ENCODE measurements around the gene AGMO.

Gene AGMO

DNA sequence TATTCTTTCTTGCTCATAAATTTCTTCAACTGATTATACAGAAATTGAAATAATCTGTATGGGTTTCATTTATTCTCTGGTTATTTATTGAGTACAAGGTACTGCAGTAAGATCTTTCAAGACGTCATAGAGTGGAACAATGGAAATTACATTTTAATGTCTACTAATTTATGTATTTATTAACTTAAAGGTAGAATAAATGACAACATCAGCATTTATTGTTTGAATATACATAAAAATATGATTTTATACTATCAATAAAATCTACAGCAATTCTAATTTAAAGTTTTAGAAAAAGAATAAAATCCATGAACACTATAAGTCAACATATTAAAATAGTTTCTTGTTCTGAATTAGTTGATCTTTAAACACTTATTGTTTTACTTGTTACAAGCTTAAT lies 158.5 kb downstream of the AGMO start:
- Histone ChIP-seq H3K4me3 (ENCODE audit: low read length) (no peak overlapping the region), H3K27ac (ENCODE audit: low read length) (no peak overlapping the region), H3K9me3 (ENCODE audit: control insufficient read depth, insufficient read depth, low read length) (no peaks in the 10 kb centered on the region), H3K27me3 (ENCODE audit: control insufficient read depth, insufficient read depth, low read length) (no peaks in the 10 kb centered on the region), H3K4me1 (ENCODE audit: control insufficient read depth, insufficient read depth, low read length) (no peaks in the 10 kb centered on the region), H3K36me3 (ENCODE audit: control insufficient read depth, insufficient read depth, low read length) (no peaks in the 10 kb centered on the region)
- DNase-seq (ENCODE audit: low read depth, low spot score): no peak
- WGBS (ENCODE audit: insufficient coverage, insufficient read length): no CpG with 5 or more reads among the region's 1 CpG

DNA sequence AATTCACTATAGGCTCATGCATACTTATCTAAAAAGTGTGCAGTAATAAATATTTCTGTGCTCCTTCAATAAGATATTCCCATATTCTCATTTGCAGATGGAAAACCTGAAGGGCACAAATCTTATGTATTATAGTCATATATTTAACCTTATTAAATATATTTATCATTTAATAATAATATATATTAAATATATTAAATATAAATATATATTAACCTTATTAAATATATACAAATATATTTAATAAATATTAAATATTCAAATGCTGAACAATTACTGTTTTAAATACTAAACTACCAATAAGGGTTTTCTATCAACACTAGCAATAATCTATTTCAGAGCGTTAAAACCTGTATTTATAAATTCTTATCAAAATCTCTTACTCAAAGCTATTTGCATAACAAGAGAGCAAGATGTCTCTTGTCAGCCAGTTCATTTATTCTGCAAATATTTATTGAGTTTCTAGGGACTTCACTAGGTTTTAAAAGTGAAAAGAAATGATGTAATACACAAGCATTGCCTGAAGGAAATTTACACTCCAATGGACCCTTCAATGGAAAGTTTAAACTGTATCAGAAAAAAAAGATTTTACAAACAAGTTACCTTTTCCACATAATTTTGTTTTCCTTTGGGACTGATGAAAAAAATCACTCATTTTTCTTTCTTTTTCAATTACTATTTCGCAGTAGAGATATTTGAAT lies 159.2 kb downstream of the AGMO start:
- no peak for DNase-seq (ENCODE audit: low read depth, low spot score)
- Histone ChIP-seq H3K4me3 (ENCODE audit: low read length) (no peak overlapping the region), H3K36me3 (ENCODE audit: control insufficient read depth, insufficient read depth, low read length) (no peaks in the 10 kb centered on the region), H3K27ac (ENCODE audit: low read length) (no peak overlapping the region), H3K4me1 (ENCODE audit: control insufficient read depth, insufficient read depth, low read length) (no peaks in the 10 kb centered on the region), H3K27me3 (ENCODE audit: control insufficient read depth, insufficient read depth, low read length) (no peaks in the 10 kb centered on the region), H3K9me3 (ENCODE audit: control insufficient read depth, insufficient read depth, low read length) (no peaks in the 10 kb centered on the region)
- no CpG with 5 or more reads among the region's 2 CpGs for WGBS (ENCODE audit: insufficient coverage, insufficient read length)

DNA sequence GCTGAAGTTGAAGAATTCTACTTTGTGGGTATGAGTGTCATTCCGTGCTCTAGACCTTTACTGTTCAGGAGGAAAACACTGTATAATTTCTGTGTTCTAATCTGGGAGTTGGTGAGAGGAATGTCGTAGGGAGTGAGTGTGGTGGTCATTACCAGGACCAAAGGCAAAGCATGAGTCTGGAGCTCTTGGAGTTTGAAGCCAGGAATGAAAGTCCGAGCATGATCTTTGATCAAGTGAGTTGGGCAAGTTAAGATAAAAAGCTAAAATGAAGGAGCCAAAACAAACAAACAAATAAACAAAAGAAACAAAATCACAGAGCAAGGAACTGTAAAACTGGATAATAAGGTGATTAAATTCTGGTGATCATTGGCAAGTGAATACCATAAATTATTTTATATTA lies 161.4 kb downstream of the AGMO start:
- Histone ChIP-seq H3K36me3 (ENCODE audit: control insufficient read depth, insufficient read depth, low read length) (no peaks in the 10 kb centered on the region), H3K9me3 (ENCODE audit: control insufficient read depth, insufficient read depth, low read length) (no peaks in the 10 kb centered on the region), H3K27ac (ENCODE audit: low read length) (no peak overlapping the region), H3K27me3 (ENCODE audit: control insufficient read depth, insufficient read depth, low read length) (no peaks in the 10 kb centered on the region), H3K4me1 (ENCODE audit: control insufficient read depth, insufficient read depth, low read length) (no peaks in the 10 kb centered on the region), H3K4me3 (ENCODE audit: low read length) (no peak overlapping the region)
- no peak for DNase-seq (ENCODE audit: low read depth, low spot score)
- no CpG with 5 or more reads among the region's 3 CpGs for WGBS (ENCODE audit: insufficient coverage, insufficient read length)

DNA sequence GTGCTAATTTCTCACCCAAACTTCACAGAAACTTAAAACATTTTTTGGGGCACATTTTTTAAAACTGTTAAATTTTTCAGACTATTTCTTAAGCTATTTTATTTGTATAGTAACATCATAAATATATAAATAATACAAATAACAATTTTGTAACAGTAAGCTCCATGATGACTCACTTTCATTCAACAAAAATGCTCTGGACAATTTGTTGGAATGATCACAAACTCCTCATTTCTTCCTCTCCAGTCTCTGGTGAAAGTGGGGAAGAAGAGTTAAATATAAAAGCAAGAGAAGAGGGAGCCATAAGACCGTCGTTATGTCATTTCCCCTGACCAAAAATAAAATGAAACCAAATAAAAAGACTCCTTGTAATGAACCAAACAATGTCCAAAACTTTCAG lies 162.4 kb downstream of the AGMO start:
- Histone ChIP-seq H3K9me3 (ENCODE audit: control insufficient read depth, insufficient read depth, low read length) (no peaks in the 10 kb centered on the region), H3K36me3 (ENCODE audit: control insufficient read depth, insufficient read depth, low read length) (no peaks in the 10 kb centered on the region), H3K27ac (ENCODE audit: low read length) (no peak overlapping the region), H3K4me1 (ENCODE audit: control insufficient read depth, insufficient read depth, low read length) (no peaks in the 10 kb centered on the region), H3K27me3 (ENCODE audit: control insufficient read depth, insufficient read depth, low read length) (no peaks in the 10 kb centered on the region), H3K4me3 (ENCODE audit: low read length) (no peak overlapping the region)
- WGBS (ENCODE audit: insufficient coverage, insufficient read length): no CpG with 5 or more reads among the region's 2 CpGs
- DNase-seq (ENCODE audit: low read depth, low spot score): no peak

DNA sequence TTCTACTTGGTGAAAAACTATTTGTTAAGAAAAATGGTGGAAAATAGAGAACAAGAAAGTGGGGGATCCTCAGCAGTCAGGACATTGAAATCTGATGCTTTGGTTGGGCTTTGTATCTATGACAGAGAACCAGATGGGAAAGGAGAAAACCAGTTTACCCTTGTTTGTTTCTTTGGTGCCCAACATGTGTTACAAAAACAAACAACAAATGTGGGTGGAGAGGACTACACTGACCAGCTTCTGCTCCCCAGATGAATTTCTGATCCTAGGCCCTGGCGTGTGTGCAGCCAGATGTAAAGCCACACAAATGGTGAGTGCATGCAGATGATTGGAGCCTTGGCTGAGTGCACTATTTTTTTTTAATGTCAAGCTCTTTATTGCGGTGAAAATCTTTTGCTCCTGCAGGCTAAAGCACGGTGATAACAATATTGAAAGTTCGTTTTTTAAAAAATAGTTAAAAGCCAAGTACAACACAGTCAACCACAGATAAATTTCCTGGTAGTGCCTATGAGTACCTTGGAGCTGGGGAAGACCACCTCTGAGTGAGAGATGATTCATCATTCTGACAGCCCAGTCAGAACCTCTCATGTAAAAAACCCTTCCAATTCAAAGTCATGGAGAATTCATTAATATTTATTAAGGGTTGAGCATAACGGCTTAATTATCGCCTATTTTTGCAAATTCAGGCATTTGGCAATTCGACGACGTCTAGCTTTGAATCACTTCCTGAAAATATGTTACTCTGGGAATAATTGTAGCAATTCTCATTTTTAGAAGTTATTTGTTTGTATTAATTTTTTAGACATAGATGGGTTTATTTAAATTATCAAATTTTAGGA lies 163.7 kb downstream of the AGMO start:
- no CpG with 5 or more reads among the region's 9 CpGs for WGBS (ENCODE audit: insufficient coverage, insufficient read length)
- Histone ChIP-seq H3K27me3 (ENCODE audit: control insufficient read depth, insufficient read depth, low read length) (no peaks in the 10 kb centered on the region), H3K4me1 (ENCODE audit: control insufficient read depth, insufficient read depth, low read length) (no peaks in the 10 kb centered on the region), H3K36me3 (ENCODE audit: control insufficient read depth, insufficient read depth, low read length) (no peaks in the 10 kb centered on the region), H3K27ac (ENCODE audit: low read length) (no peak overlapping the region), H3K4me3 (ENCODE audit: low read length) (no peak overlapping the region), H3K9me3 (ENCODE audit: control insufficient read depth, insufficient read depth, low read length) (no peaks in the 10 kb centered on the region)
- DNase-seq (ENCODE audit: low read depth, low spot score): no peak

DNA sequence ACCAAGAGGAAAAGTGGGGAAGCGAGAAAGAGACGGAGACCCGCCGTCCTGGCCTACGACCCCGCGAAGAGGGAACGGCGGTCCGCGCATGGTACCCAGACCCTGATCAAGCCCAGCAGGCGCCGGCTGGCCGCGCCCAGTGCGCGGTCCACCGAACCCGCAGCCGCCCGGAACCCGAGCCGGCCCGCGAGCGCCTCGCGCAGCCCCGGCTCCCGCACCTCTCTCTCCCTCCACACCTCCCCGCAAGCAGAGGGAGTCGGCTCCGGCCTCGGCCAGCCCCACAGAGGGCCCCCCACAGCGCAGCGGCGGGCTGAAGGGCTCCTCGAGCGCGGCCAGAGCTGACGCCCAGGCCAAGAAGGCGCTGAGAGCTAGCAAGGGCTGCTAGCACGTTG lies 164.7 kb downstream of the AGMO start:
- Histone ChIP-seq H3K4me3 (ENCODE audit: low read length) (no peak overlapping the region), H3K27me3 (ENCODE audit: control insufficient read depth, insufficient read depth, low read length) (no peaks in the 10 kb centered on the region), H3K9me3 (ENCODE audit: control insufficient read depth, insufficient read depth, low read length) (no peaks in the 10 kb centered on the region), H3K36me3 (ENCODE audit: control insufficient read depth, insufficient read depth, low read length) (no peaks in the 10 kb centered on the region), H3K27ac (ENCODE audit: low read length) (no peak overlapping the region), H3K4me1 (ENCODE audit: control insufficient read depth, insufficient read depth, low read length) (no peaks in the 10 kb centered on the region)
- DNase-seq (ENCODE audit: low read depth, low spot score): no peak
- no CpG with 5 or more reads among the region's 43 CpGs for WGBS (ENCODE audit: insufficient coverage, insufficient read length)

DNA sequence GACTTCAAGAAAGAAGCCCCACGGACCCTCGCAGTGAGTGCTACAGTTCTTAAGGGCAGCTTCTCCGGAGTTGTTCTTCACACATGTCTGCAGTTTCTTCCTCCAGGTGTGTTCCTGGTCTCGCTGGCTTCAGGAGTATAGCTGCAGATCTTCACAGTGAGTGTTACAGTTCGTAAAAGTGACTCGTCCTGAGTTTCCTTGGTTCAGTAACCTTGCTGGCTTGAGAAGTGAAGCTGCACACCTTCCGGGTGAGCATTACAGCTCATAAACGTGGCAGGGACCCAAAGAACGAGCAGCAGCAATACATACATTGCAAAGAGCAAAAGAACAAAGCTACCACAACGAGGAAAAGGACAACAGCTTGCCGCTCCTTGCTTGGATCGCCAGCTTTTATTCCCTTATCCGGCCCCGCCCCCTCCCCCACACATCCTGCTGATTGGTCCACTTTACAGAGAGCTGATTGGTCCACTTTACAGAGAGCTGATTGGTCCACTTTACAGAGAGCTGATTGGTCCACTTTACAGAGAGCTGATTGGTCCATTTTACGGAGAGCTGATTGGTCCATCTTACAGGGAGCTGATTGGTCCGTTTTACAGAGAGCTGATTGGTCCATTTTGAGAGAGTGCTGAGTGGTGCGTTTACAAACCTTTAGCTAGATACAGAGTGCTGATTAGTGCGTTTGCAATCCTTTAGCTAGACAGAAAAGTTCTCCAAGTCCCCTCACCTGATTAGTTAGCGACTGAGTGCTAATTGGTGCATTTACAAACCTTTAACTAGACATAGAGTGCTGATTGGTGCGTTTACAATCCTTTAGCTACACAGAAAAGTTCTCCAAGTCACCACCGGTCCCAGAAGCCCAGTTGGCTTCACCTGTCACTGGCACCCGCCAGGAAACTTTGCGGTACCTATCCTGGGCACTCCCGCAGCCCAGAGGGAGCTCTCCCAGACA lies 165.3 kb downstream of the AGMO start:
- Histone ChIP-seq H3K4me3 (ENCODE audit: low read length) (no peak overlapping the region), H3K27me3 (ENCODE audit: control insufficient read depth, insufficient read depth, low read length) (no peaks in the 10 kb centered on the region), H3K36me3 (ENCODE audit: control insufficient read depth, insufficient read depth, low read length) (no peaks in the 10 kb centered on the region), H3K9me3 (ENCODE audit: control insufficient read depth, insufficient read depth, low read length) (no peaks in the 10 kb centered on the region), H3K27ac (ENCODE audit: low read length) (no peak overlapping the region), H3K4me1 (ENCODE audit: control insufficient read depth, insufficient read depth, low read length) (no peaks in the 10 kb centered on the region)
- no peak for DNase-seq (ENCODE audit: low read depth, low spot score)
- WGBS (ENCODE audit: insufficient coverage, insufficient read length): no CpG with 5 or more reads among the region's 24 CpGs

DNA sequence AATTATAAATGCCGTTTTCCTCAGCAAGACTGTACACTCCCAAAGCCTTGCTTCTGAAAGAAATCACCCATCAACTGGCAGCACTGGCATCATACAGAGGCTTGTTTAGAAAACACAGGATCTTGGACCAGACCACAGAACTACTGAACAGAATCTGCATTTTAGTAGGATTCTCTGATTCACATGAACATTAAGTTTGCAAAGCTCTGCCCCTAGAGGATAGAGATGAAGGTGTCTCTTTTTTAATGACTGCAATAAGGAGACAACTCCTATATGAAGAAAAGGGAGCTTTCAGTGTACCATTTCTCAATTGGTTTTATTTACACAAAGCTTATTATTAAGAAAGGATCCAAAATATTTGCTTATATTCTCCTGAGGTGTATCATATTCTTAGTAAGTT lies 172.7 kb downstream of the AGMO start:
- no peaks in the 10 kb centered on the region for H3K36me3 ChIP-seq (ENCODE audit: control insufficient read depth, insufficient read depth, low read length)
- H3K9me3 ChIP-seq (ENCODE audit: control insufficient read depth, insufficient read depth, low read length): no peaks in the 10 kb centered on the region
- no peaks in the 10 kb centered on the region for H3K27me3 ChIP-seq (ENCODE audit: control insufficient read depth, insufficient read depth, low read length)
- H3K4me1 ChIP-seq (ENCODE audit: control insufficient read depth, insufficient read depth, low read length): no peaks in the 10 kb centered on the region
- no peak for DNase-seq (ENCODE audit: low read depth, low spot score)
- WGBS (ENCODE audit: insufficient coverage, insufficient read length): no CpG with 5 or more reads among the region's 1 CpG
- no peak overlapping the region for H3K4me3 ChIP-seq (ENCODE audit: low read length)
- no peak overlapping the region for H3K27ac ChIP-seq (ENCODE audit: low read length)

DNA sequence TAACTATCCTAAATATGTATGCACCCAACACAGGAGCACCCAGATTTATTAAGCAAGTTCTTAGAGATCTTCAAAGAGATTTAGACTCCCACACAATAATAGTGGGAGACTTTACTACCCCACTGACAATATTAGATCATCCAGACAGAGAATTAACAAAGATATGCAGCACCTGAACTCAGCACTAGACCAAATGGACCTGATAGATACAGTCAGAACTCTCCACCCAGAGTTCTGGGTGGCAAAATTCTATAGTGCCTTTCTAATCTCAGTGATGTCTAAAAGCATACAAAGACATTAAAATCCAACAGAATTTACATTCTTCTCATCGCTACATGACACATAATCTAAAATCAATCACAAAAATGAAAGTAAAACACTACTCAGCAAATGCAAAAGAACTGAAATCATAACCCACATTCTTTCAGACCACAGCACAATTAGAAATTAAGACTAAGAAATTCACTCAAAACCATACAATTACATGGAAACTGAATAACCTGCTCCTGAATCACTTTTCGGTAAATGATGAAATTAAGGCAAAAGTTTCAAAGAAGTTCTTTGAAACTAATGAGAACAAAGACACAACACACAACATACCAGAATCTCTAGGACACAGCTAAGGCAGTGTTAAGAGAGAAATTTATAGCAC lies 183.2 kb downstream of the AGMO start:
- no peak overlapping the region for H3K4me3 ChIP-seq (ENCODE audit: low read length)
- H3K36me3 ChIP-seq (ENCODE audit: control insufficient read depth, insufficient read depth, low read length): no peaks in the 10 kb centered on the region
- H3K27ac ChIP-seq (ENCODE audit: low read length): no peak overlapping the region
- 100% methylated on average over 1 of the region's 2 CpGs for WGBS (ENCODE audit: insufficient coverage, insufficient read length)
- H3K9me3 ChIP-seq (ENCODE audit: control insufficient read depth, insufficient read depth, low read length): no peaks in the 10 kb centered on the region
- DNase-seq (ENCODE audit: low read depth, low spot score): no peak
- H3K4me1 ChIP-seq (ENCODE audit: control insufficient read depth, insufficient read depth, low read length): no peaks in the 10 kb centered on the region
- no peaks in the 10 kb centered on the region for H3K27me3 ChIP-seq (ENCODE audit: control insufficient read depth, insufficient read depth, low read length)

DNA sequence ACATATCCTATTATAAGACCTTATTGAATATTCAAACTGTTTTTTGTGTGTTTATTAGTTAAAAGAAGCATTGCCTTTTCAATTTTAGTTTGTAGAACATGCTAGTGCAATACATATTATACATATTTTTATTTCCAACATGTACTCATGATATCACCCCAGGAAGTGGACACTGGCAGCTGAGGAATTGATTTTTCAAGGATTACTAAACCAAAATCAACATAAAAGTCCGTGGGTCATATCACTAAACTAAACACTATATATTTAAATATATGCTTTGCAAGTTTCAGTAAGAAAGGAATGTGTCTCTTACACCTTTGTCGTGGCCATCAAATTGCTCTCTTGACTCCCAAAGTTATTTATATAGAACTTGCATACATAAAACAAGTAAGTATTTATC lies 185.2 kb downstream of the AGMO start:
- WGBS (ENCODE audit: insufficient coverage, insufficient read length): no CpG with 5 or more reads among the region's 2 CpGs
- Histone ChIP-seq H3K4me3 (ENCODE audit: low read length) (no peak overlapping the region), H3K36me3 (ENCODE audit: control insufficient read depth, insufficient read depth, low read length) (no peaks in the 10 kb centered on the region)

More for the DNA sequence above, 185.2 kb downstream of the AGMO start:
- Histone ChIP-seq H3K27me3 (ENCODE audit: control insufficient read depth, insufficient read depth, low read length) (no peaks in the 10 kb centered on the region), H3K27ac (ENCODE audit: low read length) (no peak overlapping the region), H3K4me1 (ENCODE audit: control insufficient read depth, insufficient read depth, low read length) (no peaks in the 10 kb centered on the region), H3K9me3 (ENCODE audit: control insufficient read depth, insufficient read depth, low read length) (no peaks in the 10 kb centered on the region)
- DNase-seq (ENCODE audit: low read depth, low spot score): no peak
